Neural progenitor cell (in vitro differentiated cells): ENCODE results near the gene LGALS1. TPM values are rescaled to one million over a fixed set of nuclear protein-coding genes. Genes with fewer than 3 reads are reported as not detected.

ENCODE experiments used
- DNase-seq: peaks from one replicate; pipeline ENCODE4 v3.0.0-alpha.2; 2016; ENCODE audit warnings: low spot score
- H2AFZ ChIP-seq: fragments of 200-600 bp; sonication (generic); replicated peaks from 2 replicates; pipeline ENCODE4 v1.6.1; 2016; ENCODE audit warnings: antibody characterized with exemption
- H3F3A ChIP-seq: fragments of 200-600 bp; sonication (generic); 2 replicates; pipeline ENCODE4 v1.6.1; 2016; ENCODE audit warnings: antibody characterized with exemption, low read depth
- H3K27ac ChIP-seq: fragments of 200-600 bp; sonication (generic); 2 replicates; pipeline ENCODE4 v1.5.1; 2016; ENCODE audit warnings: mild to moderate bottlenecking
- H3K27me3 ChIP-seq: fragments of 200-600 bp; sonication (generic); 2 replicates; pipeline ENCODE4 v1.6.1; 2016; ENCODE audit warnings: mild to moderate bottlenecking, moderate library complexity
- H3K36me3 ChIP-seq: fragments of 200-600 bp; sonication (generic); 2 replicates; pipeline ENCODE4 v1.5.1; 2016
- H3K4me1 ChIP-seq: fragments of 200-600 bp; sonication (generic); 2 replicates; pipeline ENCODE4 v1.6.1; 2016; ENCODE audit warnings: mixed run types
- H3K4me2 ChIP-seq: fragments of 200-600 bp; sonication (generic); 2 replicates; pipeline ENCODE4 v1.6.1; 2016
- H3K4me3 ChIP-seq: fragments of 200-600 bp; sonication (generic); 2 replicates; pipeline ENCODE4 v1.5.1; 2016
- H3K79me2 ChIP-seq: fragments of 200-600 bp; sonication (generic); 2 replicates; pipeline ENCODE4 v1.6.1; 2016; ENCODE audit warnings: low read depth
- H3K9ac ChIP-seq: fragments of 200-600 bp; sonication (generic); 2 replicates; pipeline ENCODE4 v1.6.1; 2016
- H3K9me3 ChIP-seq: fragments of 200-600 bp; sonication (generic); 2 replicates; pipeline ENCODE4 v1.5.1; 2016; ENCODE audit warnings: low read depth
- H4K20me1 ChIP-seq: fragments of 200-600 bp; sonication (generic); 2 replicates; pipeline ENCODE4 v1.6.1; 2016; ENCODE audit warnings: low read depth
- H3K27ac Mint-ChIP-seq: 3 replicates; pipeline ENCODE4 v1.8.0; 2021; ENCODE audit warnings: mixed read lengths
- H3K27me3 Mint-ChIP-seq: 2 replicates; pipeline ENCODE4 v1.8.0; 2022; ENCODE audit warnings: low read depth, mild to moderate bottlenecking, inconsistent platforms, moderate library complexity, mixed read lengths; ENCODE audit not compliant: insufficient read depth
- H3K36me3 Mint-ChIP-seq: 3 replicates; pipeline ENCODE4 v1.8.0; 2021; ENCODE audit warnings: mixed read lengths
- H3K4me1 Mint-ChIP-seq: 3 replicates; pipeline ENCODE4 v1.8.0; 2021; ENCODE audit warnings: mixed read lengths
- H3K4me3 Mint-ChIP-seq: 3 replicates; pipeline ENCODE4 v1.8.0; 2021; ENCODE audit warnings: mild to moderate bottlenecking, moderate library complexity, mixed read lengths
- H3K9me3 Mint-ChIP-seq: 3 replicates; pipeline ENCODE4 v1.8.0; 2020; ENCODE audit warnings: mixed read lengths
- EZH2 ChIP-seq: fragments of 200-600 bp; sonication (generic); IDR thresholded peaks from 2 replicates; pipeline ENCODE4 v1.6.1; 2017; ENCODE audit warnings: antibody characterized with exemption, mild to moderate bottlenecking, moderate library complexity
- EZH2phosphoT487 ChIP-seq: fragments of 200-600 bp; sonication (generic); IDR thresholded peaks from 2 replicates; pipeline ENCODE4 v1.6.1; 2017; ENCODE audit warnings: antibody characterized with exemption
- total RNA-seq: library from RNA; depleted of rRNA; stranded (reverse); fragments of >200 nt; gene quantifications from 2 replicates; pipeline ENCODE4 v1.2.3, GENCODE V29; 2015; ENCODE audit warnings: low replicate concordance
- TF ChIP-seq, protein P1 (sequence below): fragments of 200-600 bp; sonication (generic); IDR thresholded peaks from 2 replicates; pipeline ENCODE4 v1.5.1; 2017; ENCODE audit warnings: antibody characterized with exemption, mild to moderate bottlenecking

The LGALS1 gene
- total RNA-seq, 1 donor from 2014 or later: 14.9 TPM

DNA sequence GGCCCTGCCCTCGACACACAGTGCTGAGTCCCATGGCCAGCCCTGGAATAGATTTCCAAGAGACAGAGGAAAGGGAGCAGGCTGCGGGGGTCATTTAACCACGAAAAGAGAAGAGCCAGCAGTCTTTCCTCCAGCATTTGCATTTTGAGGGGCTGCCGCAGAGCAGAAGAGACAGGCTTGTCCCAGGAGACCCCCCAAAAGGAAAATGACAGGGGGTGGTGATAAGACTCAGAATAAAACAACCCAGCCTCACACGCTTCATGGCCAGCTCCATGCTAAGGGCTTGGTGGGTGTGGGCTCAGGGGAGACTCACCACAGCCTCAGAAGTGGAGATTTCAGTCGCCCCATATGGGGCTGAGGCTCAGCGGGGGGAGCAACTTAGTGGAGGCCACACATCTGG is 38.3 kb downstream of the LGALS1 start:
- Histone ChIP-seq H3K4me3 (no peak overlapping the region), H3K36me3 (no peaks in the 10 kb centered on the region), H4K20me1 (no peaks in the 10 kb centered on the region), H3K9me3 (no peaks in the 10 kb centered on the region), H3K9ac (no peak overlapping the region), H3K4me1 (no peaks in the 10 kb centered on the region), H3K27me3 (no peaks in the 10 kb centered on the region), H3K79me2 (no peaks in the 10 kb centered on the region), H3K4me2 (no peak overlapping the region), H3F3A (no peaks in the 10 kb centered on the region), H3K27ac (no peak overlapping the region), H2AFZ (no peak overlapping the region)
- H3K4me1 Mint-ChIP-seq: peaks cover 11% of the 10 kb centered on the region
- H3K36me3 Mint-ChIP-seq: peaks cover 12% of the 10 kb centered on the region
- TF ChIP-seq EZH2 (no peak), EZH2phosphoT487 (no peak)
- TF ChIP-seq, protein P1, sequence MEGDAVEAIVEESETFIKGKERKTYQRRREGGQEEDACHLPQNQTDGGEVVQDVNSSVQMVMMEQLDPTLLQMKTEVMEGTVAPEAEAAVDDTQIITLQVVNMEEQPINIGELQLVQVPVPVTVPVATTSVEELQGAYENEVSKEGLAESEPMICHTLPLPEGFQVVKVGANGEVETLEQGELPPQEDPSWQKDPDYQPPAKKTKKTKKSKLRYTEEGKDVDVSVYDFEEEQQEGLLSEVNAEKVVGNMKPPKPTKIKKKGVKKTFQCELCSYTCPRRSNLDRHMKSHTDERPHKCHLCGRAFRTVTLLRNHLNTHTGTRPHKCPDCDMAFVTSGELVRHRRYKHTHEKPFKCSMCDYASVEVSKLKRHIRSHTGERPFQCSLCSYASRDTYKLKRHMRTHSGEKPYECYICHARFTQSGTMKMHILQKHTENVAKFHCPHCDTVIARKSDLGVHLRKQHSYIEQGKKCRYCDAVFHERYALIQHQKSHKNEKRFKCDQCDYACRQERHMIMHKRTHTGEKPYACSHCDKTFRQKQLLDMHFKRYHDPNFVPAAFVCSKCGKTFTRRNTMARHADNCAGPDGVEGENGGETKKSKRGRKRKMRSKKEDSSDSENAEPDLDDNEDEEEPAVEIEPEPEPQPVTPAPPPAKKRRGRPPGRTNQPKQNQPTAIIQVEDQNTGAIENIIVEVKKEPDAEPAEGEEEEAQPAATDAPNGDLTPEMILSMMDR: no peak
- DNase-seq: no peak
- no peak overlapping the region for H3K4me3 Mint-ChIP-seq
- no peaks in the 10 kb centered on the region for H3K9me3 Mint-ChIP-seq
- H3K27ac Mint-ChIP-seq: no peak overlapping the region
- no peaks in the 10 kb centered on the region for H3K27me3 Mint-ChIP-seq

- Mint-ChIP-seq H3K9me3 (no peaks in the 10 kb centered on the region), H3K27me3 (no peaks in the 10 kb centered on the region), H3K36me3 (peaks cover 12% of the 10 kb centered on the region), H3K4me3 (no peak overlapping the region), H3K4me1 (peaks cover 11% of the 10 kb centered on the region), H3K27ac (no peak overlapping the region)
- H3K4me3 ChIP-seq: no peak overlapping the region
- no peaks in the 10 kb centered on the region for H3F3A ChIP-seq
- H3K36me3 ChIP-seq: no peaks in the 10 kb centered on the region
- H3K27ac ChIP-seq: no peak overlapping the region
- DNase-seq: no peak
- H2AFZ ChIP-seq: no peak overlapping the region
- no peaks in the 10 kb centered on the region for H4K20me1 ChIP-seq
- no peaks in the 10 kb centered on the region for H3K27me3 ChIP-seq
- no peak overlapping the region for H3K9ac ChIP-seq
- no peaks in the 10 kb centered on the region for H3K79me2 ChIP-seq
- no peak overlapping the region for H3K4me2 ChIP-seq
- no peaks in the 10 kb centered on the region for H3K9me3 ChIP-seq
- no peaks in the 10 kb centered on the region for H3K4me1 ChIP-seq
- TF ChIP-seq, protein P1: no peak
- TF ChIP-seq EZH2 (no peak), EZH2phosphoT487 (no peak)
Observed at GRCh38 chr22:37714634-37715033, 39.2 kb downstream of the LGALS1 start.

DNA sequence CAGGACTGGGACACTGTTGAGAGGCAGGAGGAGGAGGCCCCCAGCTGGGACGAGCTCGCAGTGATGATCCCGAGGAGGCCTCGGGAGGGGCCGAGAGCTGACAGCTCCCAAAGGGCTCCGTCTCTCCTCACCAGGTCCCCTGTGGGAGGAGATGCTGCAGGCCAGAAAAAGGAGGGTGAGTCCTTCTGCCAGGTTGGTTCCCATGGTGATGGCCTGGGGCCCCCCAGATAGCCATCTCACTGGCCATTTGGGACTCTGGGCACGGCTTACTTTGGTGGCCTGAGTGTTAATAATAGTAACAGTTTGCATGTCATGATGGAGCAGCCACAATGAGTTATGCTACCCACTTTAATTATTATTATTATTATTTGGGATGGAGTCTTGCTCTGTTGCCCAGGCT is 40.3 kb downstream of the LGALS1 start:
- H3K36me3 Mint-ChIP-seq: peaks cover 15% of the 10 kb centered on the region

More for the DNA sequence above, 40.3 kb downstream of the LGALS1 start:
- Mint-ChIP-seq H3K4me1 (peaks cover 11% of the 10 kb centered on the region), H3K27ac (no peak overlapping the region), H3K9me3 (no peaks in the 10 kb centered on the region), H3K27me3 (no peaks in the 10 kb centered on the region), H3K4me3 (no peak overlapping the region)
- H3K4me2 ChIP-seq: no peak overlapping the region
- no peaks in the 10 kb centered on the region for H3K36me3 ChIP-seq
- no peak overlapping the region for H2AFZ ChIP-seq
- no peaks in the 10 kb centered on the region for H3K9me3 ChIP-seq
- no peak for DNase-seq
- H3K27ac ChIP-seq: no peak overlapping the region
- no peaks in the 10 kb centered on the region for H3K4me1 ChIP-seq
- no peaks in the 10 kb centered on the region for H4K20me1 ChIP-seq
- no peaks in the 10 kb centered on the region for H3K27me3 ChIP-seq
- no peak overlapping the region for H3K4me3 ChIP-seq
- no peaks in the 10 kb centered on the region for H3K79me2 ChIP-seq
- TF ChIP-seq, protein P1: no peak
- TF ChIP-seq EZH2 (no peak), EZH2phosphoT487 (no peak)
- no peaks in the 10 kb centered on the region for H3F3A ChIP-seq
- no peak overlapping the region for H3K9ac ChIP-seq
